ENCODE data around the gene GPM6B. TPM values are rescaled to one million over a fixed set of nuclear protein-coding genes. Genes with fewer than 3 reads are reported as not detected.

The GPM6B gene
- total RNA-seq, 1 experiment from 2014 or later = 0.04 TPM

DNA sequence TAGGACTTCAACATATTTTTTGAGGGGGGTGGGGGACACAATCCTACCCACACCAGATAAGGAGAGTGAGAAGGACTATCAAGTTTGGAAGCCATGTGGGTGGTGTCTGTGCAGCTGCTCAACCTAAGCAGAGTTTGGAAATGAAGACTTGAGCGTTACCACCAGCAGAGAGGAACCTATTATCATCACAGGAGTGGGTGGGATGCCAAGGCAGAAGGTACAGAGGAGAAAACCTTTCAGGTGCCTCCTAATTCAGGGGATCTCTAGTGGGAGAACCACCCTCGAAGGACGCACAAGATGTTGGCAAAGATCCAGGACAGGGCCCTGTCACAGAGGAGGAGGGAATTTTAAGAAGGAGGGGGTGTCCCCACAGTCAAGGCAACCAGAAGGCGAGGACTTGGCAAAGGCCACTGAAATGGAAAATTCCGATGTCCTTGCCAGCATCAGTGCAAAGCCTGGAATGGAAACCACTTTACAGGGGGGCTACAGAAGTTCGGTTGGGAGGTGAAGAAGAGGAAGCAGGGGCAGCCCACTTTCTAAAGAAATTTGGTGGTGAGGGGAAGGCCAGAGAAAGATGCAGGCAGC, 8.4 kb upstream of the GPM6B start:
- no peak for DNase-seq (ENCODE audit: low spot score)

- no peak for DNase-seq (ENCODE audit: low spot score)
These were observed 7.9 kb upstream of the GPM6B start for GRCh38 chrX:13824746-13825145.

DNA sequence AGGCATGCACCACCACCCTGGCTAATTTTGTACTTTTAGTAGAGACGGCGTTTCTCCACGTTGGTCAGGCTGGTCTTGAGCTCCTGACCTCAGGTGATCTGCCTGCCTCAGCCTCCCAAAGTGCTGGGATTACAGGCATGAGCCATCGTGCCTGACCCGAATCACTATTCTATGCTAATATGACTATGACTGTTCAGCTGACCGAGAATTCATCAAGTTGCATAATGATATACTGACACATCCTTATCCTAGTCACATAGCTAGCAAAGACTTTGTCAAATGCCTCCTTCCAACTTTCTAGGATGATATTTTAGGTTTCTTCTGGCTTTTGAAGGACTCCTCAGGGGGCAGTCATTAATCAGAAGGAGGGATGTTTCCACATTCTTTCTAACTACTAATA, 4.8 kb upstream of the GPM6B start:
- DNase-seq (ENCODE audit: low spot score) = no peak

DNA sequence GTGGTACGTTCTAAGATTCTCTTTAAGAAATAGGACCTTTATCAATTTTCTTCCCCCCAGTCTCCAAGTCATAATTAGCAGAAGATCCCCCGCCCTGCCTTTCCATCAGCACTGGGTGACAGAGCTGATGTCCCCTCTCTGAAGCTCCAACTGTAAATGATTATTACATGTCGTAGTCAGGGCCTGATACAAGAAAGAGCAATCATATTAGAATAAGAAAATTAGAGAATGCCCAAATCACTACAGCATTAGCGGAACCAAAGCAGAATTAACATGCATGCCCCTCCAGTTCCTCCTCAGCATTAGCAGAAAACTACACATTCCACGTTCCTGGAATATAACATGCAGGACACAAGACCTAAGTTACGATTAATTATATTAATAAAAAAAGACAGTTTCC, 717 bp downstream of the GPM6B start:
- DNase-seq (ENCODE audit: low spot score) = no peak

GRCh38 chrX:13815664-13816063, 1.2 kb downstream of the GPM6B start:
- no peak for DNase-seq (ENCODE audit: low spot score)

DNA sequence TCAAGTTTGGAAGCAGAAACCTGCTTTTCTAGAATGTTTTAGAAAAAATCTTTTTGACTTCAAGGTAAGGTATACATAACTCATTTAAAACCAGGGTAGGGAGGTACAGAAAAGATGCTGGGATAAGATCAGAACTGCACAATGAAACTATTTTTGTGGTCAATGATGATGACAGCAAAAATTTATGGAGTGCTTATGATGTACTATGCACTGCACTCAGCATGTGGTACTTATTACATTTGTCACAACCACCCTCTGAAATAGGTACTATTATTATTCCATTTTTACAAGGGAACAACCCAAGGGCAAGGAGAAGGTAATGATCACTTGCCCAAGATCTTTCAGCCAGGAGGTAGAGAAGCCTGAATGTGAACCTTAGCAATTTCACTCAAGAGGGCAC, 8.0 kb downstream of the GPM6B start:
- DNase-seq (ENCODE audit: low spot score) = no peak

- DNase-seq (ENCODE audit: low spot score) = no peak
These were observed 8.6 kb downstream of the GPM6B start for GRCh38 chrX:13808293-13808692.

GRCh38 chrX:13805241-13805640, 11.7 kb downstream of the GPM6B start:
- DNase-seq (ENCODE audit: low spot score) = no peak

DNA sequence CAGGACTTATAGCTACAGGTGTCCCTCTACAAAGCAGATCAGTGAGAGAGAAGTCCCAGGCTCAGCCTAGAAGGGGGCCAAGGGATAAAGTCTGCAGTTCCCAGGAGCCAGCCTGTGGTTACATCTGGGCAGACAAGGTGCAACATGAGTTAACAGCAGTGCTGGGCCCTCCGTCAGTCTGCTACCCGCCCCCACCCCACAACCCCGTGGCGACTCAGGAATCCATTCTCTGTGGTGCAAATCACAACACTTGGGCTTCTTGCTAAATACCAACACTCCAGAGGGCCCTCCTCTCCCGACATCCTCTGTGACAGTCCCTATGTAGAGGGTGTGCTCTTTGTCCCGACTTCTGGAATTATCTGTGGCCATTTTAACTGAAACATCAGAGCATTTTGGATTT, 13.8 kb downstream of the GPM6B start:
- DNase-seq (ENCODE audit: low spot score) = no peak

GRCh38 chrX:13798184-13798583, 18.7 kb downstream of the GPM6B start:
- no peak for DNase-seq (ENCODE audit: low spot score)

DNA sequence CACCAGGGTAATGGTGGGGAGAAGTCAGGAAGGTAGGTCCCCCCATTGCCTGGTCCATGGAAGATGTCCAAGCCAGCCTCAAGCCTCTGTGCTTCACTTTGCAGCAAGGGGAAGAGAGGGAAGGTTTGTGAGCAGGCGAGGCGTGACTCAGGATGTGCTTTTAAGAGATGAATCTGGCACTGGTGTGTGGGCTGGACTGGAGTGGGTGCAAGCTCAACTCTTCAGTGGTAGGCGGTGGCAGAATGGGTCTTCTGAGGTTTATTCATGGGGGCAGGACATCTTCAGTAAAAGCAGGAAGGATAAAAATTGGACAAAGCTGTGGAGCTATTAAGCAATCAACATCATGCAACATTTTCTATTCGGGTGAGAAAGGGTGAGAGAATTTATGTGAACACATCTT, 19.4 kb downstream of the GPM6B start:
- DNase-seq (ENCODE audit: low spot score) = no peak

DNA sequence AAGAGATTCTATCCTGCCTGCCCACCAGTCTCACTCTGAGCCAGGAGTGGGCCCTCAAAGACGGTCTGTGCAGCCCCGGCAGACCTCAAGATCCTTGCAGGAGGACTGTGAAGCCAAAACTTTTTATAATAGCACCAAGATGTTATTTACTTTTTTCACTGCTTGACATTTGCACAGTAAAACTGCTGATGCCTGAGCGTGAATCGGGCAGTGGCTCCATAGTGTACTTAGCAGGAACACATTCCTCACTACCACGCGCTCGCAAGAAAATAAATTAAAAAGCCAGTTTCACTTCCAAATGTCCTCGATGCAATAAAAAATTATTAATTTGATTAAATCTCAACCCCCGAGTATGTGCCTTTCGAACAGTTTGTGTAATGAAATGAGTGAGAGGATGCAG, 22.5 kb downstream of the GPM6B start:
- no peak for DNase-seq (ENCODE audit: low spot score)

- DNase-seq (ENCODE audit: low spot score) = no peak
These were observed 23.0 kb downstream of the GPM6B start for GRCh38 chrX:13793897-13794296.

GRCh38 chrX:13791559-13791958, 25.3 kb downstream of the GPM6B start:
- DNase-seq (ENCODE audit: low spot score) = no peak

GRCh38 chrX:13791145-13791544, 25.7 kb downstream of the GPM6B start:
- no peak for DNase-seq (ENCODE audit: low spot score)

DNA sequence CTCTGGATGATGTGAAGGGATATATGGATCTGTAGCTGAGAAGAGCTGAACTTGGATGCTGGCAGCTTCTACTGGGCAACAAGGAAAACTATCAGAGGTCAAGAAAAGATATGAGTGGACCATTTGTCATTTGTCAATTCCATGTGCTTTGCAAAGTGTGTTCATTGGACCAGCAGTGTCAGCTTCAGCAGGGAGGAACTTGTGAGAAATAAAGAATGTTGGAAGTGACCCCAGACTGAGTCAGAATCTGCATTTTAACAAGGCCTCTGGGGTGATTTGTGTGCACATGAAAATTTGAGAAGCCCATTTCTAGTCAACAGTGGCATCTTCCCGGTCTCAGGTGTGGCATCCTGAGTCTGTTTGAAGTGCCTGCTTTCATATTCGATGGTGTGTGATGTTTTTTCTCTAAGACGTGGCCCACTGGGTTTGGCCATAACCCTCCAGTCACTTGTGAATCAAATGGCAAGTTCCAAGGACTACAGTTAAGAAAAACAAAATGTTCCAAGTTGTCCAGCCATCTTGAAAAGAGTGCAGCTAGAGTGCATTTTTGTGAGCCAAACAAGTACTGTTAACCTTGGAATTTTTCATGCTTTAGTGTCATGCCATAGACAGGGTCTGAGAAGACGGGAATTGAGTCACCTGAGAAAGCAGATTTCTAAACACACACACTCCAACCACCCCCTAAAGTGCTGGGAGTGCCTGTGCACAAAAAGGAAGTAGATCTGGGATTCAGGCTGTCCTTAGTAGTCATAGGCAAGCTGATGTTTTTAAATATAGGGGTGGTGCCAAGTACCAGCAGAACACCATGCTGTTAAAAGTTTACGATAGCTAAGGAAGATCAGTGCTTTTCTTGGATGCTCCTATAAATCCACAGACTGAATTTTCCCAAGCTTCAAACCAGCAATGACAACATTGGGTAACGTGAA, 26.4 kb downstream of the GPM6B start:
- no peak for DNase-seq (ENCODE audit: low spot score)

DNA sequence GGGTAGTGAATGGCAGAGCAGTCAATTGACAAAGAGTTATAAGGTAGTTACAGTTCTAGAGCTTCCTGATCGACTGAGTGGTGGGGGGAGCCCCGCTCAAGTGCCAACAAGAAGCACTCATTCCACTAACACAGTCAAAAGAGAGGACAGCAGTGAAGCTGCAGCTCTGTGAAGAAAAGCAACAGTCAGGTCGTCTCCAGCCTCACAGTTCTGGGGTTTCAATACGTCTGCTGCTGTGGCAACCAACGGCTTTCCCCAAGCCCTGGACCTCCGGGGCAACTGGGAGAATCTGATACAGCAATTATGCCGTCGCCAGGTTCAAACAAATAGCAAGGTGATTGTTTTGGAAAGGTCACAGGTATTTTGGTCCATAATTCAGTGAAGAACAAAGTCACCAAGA, 30.8 kb downstream of the GPM6B start:
- no peak for DNase-seq (ENCODE audit: low spot score)

GRCh38 chrX:13780868-13781427, 35.9 kb downstream of the GPM6B start:
- DNase-seq (ENCODE audit: low spot score) = no peak

GRCh38 chrX:13778916-13779315, 38.0 kb downstream of the GPM6B start:
- peak; percentile 21 for DNase-seq (ENCODE audit: low spot score)

GRCh38 chrX:13776387-13776786, 40.5 kb downstream of the GPM6B start:
- DNase-seq (ENCODE audit: low spot score) = no peak

DNA sequence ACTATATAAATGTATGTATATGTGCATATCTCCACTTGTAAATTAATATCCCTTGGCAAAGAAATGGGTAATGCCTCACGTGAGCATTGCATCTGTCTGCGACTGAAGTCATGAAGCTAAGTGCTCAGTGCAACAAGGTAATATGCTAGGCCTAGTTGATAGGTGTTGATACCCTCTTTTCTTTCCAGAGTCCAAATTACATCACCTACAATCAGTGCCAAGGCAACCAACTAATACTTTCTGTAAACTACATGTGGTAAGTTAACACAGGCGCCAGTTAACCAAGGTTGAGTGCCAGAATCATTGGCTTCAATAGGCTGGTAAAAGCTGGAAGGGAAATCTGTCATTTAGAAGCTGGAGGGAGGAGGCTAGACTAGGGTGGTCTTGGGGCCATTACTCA, 41.1 kb downstream of the GPM6B start:
- DNase-seq (ENCODE audit: low spot score) = no peak

DNA sequence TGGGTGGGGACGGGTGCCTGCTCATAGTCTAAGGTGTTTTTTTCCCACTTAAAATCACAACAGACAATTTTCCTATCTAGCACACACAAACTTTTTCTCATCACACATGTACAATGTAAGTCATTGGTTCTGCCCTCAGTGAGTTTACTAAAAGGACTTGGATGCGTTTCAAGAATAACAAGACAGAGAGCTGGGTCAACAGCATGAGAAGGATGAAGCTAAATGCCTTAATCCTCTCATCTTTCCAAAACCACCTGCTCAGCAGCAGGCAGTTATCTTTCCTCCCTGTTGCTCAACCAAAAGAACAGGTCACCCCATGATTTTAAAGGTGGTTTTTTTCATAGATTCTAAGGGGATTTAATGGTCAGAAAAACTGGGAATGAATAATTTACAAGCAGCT, 42.2 kb downstream of the GPM6B start:
- DNase-seq (ENCODE audit: low spot score) = no peak

GRCh38 chrX:13770013-13770535, 46.8 kb downstream of the GPM6B start:
- DNase-seq (ENCODE audit: low spot score) = no peak

All from H4 (cell line).